ENCODE results near the gene ARHGAP6. TPM values are rescaled to one million over a fixed set of nuclear protein-coding genes. Genes with fewer than 3 reads are reported as not detected.

ARHGAP6 gene
- total RNA-seq, 1 donor from 2014 or later = 0.39 TPM

DNA sequence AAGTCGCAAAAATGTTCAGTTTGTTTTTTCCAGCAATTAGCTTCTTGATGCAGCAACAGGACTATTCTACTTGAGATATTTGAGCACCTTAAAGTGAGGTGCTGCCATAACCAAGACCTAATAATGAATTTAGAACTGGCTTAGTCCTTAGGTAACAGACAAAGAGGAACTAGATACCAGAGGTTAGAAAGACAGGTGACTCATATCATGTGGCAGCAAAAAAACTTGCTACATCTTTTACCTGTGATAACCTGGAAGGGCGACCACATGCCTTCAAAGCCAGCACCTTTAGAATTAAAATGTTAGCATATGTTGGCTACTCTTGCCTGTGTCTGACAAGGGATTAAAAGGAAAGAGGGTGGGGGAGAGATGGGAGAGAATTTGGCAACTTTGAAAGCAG is 90.4 kb downstream of the ARHGAP6 start:
- no peak for DNase-seq (ENCODE audit: low read depth in 2 of 2)

GRCh38 chrX:11567528-11568220 is 98.0 kb downstream of the ARHGAP6 start:
- no peak for DNase-seq (ENCODE audit: low read depth in 2 of 2)

DNA sequence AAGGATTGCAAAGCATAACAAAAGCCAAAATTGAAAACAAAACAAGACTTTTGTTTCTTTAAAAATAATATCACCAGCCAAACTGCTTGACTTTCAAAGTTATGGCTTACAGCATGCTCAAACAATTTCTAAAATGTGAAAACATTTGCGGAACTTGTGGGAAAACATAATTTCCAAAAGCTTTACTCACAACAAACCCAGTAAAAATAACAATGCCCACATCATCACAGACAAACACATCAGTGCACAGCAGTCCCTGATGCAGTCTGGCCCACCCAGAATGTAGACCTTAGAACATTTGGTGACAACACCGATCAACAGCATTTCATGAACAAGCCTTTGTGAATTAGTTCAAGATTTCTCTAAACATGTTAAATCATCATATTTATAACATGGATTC is 98.9 kb downstream of the ARHGAP6 start:
- no peak for DNase-seq (ENCODE audit: low read depth in 2 of 2)

DNA sequence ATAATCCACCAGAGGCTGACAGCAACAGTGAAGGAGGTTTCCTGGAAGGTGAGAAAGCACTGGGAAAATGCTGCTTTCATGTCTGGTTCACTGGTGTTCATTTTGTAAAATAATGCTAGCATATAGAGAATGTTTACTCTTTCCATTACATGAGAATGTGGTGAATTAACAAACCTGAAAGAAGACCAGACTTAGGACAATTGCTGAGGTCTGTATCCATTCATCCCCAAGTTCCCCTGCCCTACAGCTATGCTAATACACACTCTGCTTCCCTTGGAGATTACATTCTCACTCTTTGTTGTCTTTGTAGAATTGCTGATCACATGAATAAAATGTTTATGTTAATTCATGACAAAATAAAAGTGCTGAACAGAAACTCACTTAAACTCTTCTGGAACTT is 99.5 kb downstream of the ARHGAP6 start:
- no peak for DNase-seq (ENCODE audit: low read depth in 2 of 2)

DNA sequence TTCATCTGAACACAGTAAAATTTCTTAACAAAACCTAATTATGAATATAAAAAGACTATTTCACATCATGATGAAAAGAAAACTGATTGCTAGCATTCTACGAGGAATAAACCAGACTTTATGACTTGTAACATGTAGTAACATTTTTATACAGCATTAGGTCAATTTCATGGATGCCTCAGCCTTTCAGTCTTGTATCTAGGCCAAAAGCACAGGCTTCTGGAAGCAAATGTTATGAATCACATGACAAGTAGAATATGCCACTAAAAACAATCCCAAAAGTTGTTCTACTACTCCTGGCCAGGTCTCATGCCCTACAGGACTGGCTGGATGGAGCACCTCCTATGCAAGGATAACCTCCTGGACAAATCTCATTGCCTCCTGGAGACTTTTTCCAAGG is 101.2 kb downstream of the ARHGAP6 start:
- no peak for DNase-seq (ENCODE audit: low read depth in 2 of 2)

GRCh38 chrX:11562570-11562969 is 103.2 kb downstream of the ARHGAP6 start:
- DNase-seq (ENCODE audit: low read depth in 2 of 2) = no peak

DNA sequence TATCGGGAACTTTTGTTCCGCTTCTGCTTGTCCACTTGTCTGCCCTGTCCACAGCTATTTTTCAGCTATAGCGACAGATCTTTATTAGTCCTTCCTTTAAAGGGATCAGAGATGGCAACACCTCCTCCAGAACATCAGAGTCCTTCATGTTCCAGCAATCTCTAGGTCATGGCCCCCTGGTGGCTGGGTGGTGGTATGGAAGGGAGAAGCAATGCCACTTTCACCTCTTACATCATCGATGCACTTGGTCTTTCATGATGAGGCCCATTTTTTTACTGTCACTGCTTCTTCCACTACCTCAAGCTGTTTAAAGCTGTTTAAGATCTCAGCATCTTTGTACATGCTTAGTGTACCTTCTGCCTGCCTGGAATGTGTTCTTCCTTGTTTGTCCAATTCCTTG is 106.7 kb downstream of the ARHGAP6 start:
- DNase-seq (ENCODE audit: low read depth in 2 of 2) = peak in 1 of 2 donors; percentile 9

- DNase-seq (ENCODE audit: low read depth in 2 of 2) = no peak
These were observed 108.6 kb downstream of the ARHGAP6 start for GRCh38 chrX:11557120-11557519.

DNA sequence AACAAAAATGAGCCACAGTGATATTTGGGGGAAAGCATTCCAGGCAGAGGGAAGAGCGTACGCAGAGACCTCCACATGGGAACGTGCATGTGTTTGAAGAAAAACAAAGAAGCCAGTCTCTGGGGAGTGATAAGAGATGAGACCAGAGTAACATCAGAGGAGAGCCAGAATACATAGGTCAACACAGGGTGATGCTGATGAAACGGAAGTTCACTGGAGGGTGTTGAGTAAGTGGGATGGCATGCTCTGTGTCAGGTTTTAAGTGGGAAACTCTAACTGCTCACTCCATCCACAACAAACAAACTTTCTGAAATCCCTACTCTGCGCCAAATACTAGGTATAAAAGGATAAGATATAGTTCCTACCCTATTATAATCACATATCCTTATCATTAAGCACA is 110.0 kb downstream of the ARHGAP6 start:
- DNase-seq (ENCODE audit: low read depth in 2 of 2) = no peak

- no peak for DNase-seq (ENCODE audit: low read depth in 2 of 2)
These were observed 112.1 kb downstream of the ARHGAP6 start for GRCh38 chrX:11553594-11553993.

DNA sequence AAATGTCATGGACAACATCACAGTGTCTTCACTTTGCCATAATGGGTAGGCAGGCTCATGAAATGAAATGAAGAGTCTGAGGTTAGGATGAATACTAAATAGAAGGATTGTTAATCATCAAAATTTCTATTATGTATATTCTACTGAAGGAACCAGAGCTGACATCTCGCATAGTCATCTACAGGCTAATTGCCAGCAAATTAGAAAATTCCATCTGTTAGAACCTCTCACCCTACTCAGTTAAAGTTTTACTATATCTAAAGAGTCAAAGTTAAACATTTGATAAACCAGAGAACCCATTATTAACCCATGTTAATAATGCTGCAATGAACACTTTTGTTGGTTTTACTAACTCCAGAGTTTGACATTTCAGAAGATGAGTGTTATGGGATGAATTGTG is 114.6 kb downstream of the ARHGAP6 start:
- DNase-seq (ENCODE audit: low read depth in 2 of 2) = no peak

GRCh38 chrX:11546917-11547316 is 118.8 kb downstream of the ARHGAP6 start:
- DNase-seq (ENCODE audit: low read depth in 2 of 2) = no peak

DNA sequence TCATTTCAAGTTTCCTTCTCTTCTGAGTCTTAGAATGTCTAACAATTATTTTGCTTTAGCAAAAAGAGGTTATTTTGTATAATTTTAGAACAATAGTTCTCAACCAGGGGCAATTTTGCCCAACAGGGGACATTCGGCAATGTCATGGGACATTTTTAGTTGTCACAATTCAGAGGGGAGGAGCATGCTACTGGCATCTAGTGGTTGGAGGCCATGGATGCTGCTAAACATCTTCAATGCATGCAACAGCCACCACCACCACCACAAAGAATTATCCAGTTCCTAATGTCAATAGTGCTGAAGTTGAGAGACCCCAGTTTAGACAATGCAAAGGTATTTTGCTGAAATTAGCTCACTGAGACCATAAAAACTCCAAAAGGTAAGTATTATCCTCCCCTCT is 122.5 kb downstream of the ARHGAP6 start:
- DNase-seq (ENCODE audit: low read depth in 2 of 2) = no peak

DNA sequence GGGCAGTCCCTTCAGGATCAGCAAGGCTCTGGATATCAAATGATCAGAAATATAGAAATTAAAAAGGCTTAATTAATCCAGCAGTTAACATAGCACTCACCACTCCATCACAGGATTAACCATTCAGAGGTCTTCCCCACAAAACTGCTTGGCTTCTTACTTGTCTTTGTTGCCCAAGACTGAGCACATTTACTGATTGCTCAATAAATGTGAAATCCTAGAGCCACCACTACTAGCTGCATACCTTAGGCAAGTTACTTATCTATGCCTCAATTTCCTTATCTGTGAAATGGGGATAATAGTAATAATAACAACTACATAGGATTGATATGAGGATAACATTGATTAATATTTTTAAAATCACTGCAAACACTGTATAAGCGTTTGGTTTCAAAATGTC is 124.2 kb downstream of the ARHGAP6 start:
- DNase-seq (ENCODE audit: low read depth in 2 of 2) = no peak

GRCh38 chrX:11540532-11541377 is 125.0 kb downstream of the ARHGAP6 start:
- DNase-seq (ENCODE audit: low read depth in 2 of 2) = no peak

GRCh38 chrX:11537141-11537540 is 128.6 kb downstream of the ARHGAP6 start:
- DNase-seq (ENCODE audit: low read depth in 2 of 2) = no peak

- DNase-seq (ENCODE audit: low read depth in 2 of 2) = no peak
These were observed 130.4 kb downstream of the ARHGAP6 start for GRCh38 chrX:11535156-11535919.

DNA sequence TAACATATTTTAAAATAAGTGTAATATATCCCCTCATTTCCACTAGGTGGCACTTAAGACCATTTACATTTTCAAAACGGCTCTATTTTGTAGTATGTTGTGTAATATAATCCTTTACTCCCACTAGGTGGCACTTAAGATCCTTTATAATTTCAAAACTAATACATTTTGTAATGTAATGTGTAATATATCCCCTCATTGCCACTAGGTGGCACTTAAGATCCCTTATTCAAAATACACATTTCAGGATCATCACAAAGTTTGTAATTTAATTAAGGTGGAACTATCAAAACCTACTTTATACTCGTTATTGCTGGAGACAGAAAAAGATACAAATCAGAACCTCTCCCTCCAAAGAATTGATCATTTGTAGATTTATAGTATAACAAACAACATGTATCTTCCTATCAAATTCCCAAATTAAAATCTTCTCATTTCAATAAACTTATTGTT is 132.5 kb downstream of the ARHGAP6 start:
- peak; percentile 57 to 74 for DNase-seq (ENCODE audit: low read depth in 2 of 2)

GRCh38 chrX:11532291-11533078 is 133.2 kb downstream of the ARHGAP6 start:
- DNase-seq (ENCODE audit: low read depth in 2 of 2) = no peak

- peak in 1 of 2 donors; percentile 25 for DNase-seq (ENCODE audit: low read depth in 2 of 2)
These were observed 134.5 kb downstream of the ARHGAP6 start for GRCh38 chrX:11531226-11531625.

- no peak for DNase-seq (ENCODE audit: low read depth in 2 of 2)
These were observed 135.1 kb downstream of the ARHGAP6 start for GRCh38 chrX:11530621-11531020.
